DOHH2 (cell line): ENCODE data around the gene GPC6.
"Not testable (repeated sequence)": the region's sequence is repeated elsewhere in the genome, so short reads cannot be mapped to it uniquely, and the experiment has no call there.

Experiments
- H3F3A ChIP-seq: fragments of 200-600 bp; sonication (generic), shearing (Covaris generic); 2 replicates; pipeline ENCODE4 v1.6.0; 2016; ENCODE audit warnings: antibody characterized with exemption, mild to moderate bottlenecking; ENCODE audit not compliant: control insufficient read depth, insufficient read depth
- H3K27ac ChIP-seq: fragments of 200-600 bp; sonication (generic); 2 replicates; pipeline ENCODE4 v1.5.1; 2014; ENCODE audit warnings: low read depth, mild to moderate bottlenecking, low read length, moderate library complexity
- H3K27me3 ChIP-seq: fragments of 200-600 bp; sonication (generic); 2 replicates; pipeline ENCODE4 v1.6.1; 2014; ENCODE audit warnings: mild to moderate bottlenecking, low read length, mixed read lengths; ENCODE audit not compliant: control insufficient read depth
- H3K36me3 ChIP-seq: fragments of 200-600 bp; sonication (generic); 2 replicates; pipeline ENCODE4 v1.6.1; 2014; ENCODE audit warnings: mild to moderate bottlenecking, low read length, moderate library complexity, mixed read lengths; ENCODE audit not compliant: control insufficient read depth
- H3K4me1 ChIP-seq: fragments of 200-600 bp; sonication (generic); 2 replicates; pipeline ENCODE4 v1.6.1; 2014; ENCODE audit warnings: mild to moderate bottlenecking, low read length, mixed read lengths; ENCODE audit not compliant: control insufficient read depth
- H3K4me2 ChIP-seq: fragments of 200-600 bp; sonication (generic); 2 replicates; pipeline ENCODE4 v1.6.0; 2014; ENCODE audit warnings: mild to moderate bottlenecking, low read length, moderate library complexity
- H3K4me3 ChIP-seq: fragments of 200-600 bp; sonication (generic); 2 replicates; pipeline ENCODE4 v1.5.1; 2014; ENCODE audit warnings: mild to moderate bottlenecking, low read length, mixed read lengths
- H3K79me2 ChIP-seq: fragments of 200-600 bp; sonication (generic); 2 replicates; pipeline ENCODE4 v1.6.1; 2014; ENCODE audit warnings: mild to moderate bottlenecking, low read length, mixed read lengths; ENCODE audit not compliant: control insufficient read depth
- H3K9me2 ChIP-seq: fragments of 200-600 bp; sonication (generic); replicated peaks from 2 replicates; pipeline ENCODE4 v1.6.1; 2014; ENCODE audit warnings: mild to moderate bottlenecking, low read length, mixed read lengths; ENCODE audit not compliant: control insufficient read depth
- H3K9me3 ChIP-seq: fragments of 200-600 bp; sonication (generic); 2 replicates; pipeline ENCODE4 v1.6.1; 2014; ENCODE audit warnings: antibody characterized with exemption, low read length, mixed read lengths; ENCODE audit not compliant: control insufficient read depth, insufficient read depth
- H4K20me1 ChIP-seq: fragments of 200-600 bp; sonication (generic); 2 replicates; pipeline ENCODE4 v1.6.0; 2014; ENCODE audit warnings: low read depth, mild to moderate bottlenecking, antibody characterized with exemption, low read length, moderate library complexity; ENCODE audit not compliant: control insufficient read depth, insufficient read depth
- CTCF ChIP-seq: fragments of 200-600 bp; sonication (generic); IDR thresholded peaks from one replicate; pipeline ENCODE4 v1.5.1; 2014; ENCODE audit warnings: antibody characterized with exemption, mild to moderate bottlenecking, low read depth, low read length; ENCODE audit not compliant: poor library complexity, severe bottlenecking
- EZH2phosphoT487 ChIP-seq: fragments of 200-600 bp; sonication (generic); IDR thresholded peaks from 2 replicates; pipeline ENCODE4 v1.6.1; 2017; ENCODE audit warnings: borderline replicate concordance, mild to moderate bottlenecking, antibody characterized with exemption, low read length, moderate library complexity, mixed read lengths

Gene GPC6

GRCh38 chr13:94298346-94298745 is 1071.7 kb downstream of the GPC6 start:
- no peak overlapping the region for H3K4me3 ChIP-seq
- no peaks in the 10 kb centered on the region for H3F3A ChIP-seq
- H3K79me2 ChIP-seq, result no peaks in the 10 kb centered on the region
- H3K9me3 ChIP-seq, result no peaks in the 10 kb centered on the region
- H4K20me1 ChIP-seq, result no peaks in the 10 kb centered on the region
- 0 out of 2 replicates have a peak, but pooled peaks cover 3% of the 10 kb centered on the region for H3K27me3 ChIP-seq
- no peak overlapping the region for H3K4me2 ChIP-seq
- no peak overlapping the region for H3K27ac ChIP-seq
- TF ChIP-seq CTCF, result no peak
- TF ChIP-seq EZH2phosphoT487, result no peak
- H3K4me1 ChIP-seq, result no peaks in the 10 kb centered on the region
- no peaks in the 10 kb centered on the region for H3K36me3 ChIP-seq
- no peaks in the 10 kb centered on the region for H3K9me2 ChIP-seq

- TF ChIP-seq CTCF, result no peak
- TF ChIP-seq EZH2phosphoT487, result no peak
- no peaks in the 10 kb centered on the region for H3F3A ChIP-seq
- 0 out of 2 replicates have a peak, but pooled peaks cover 3% of the 10 kb centered on the region for H3K27me3 ChIP-seq
Observed at GRCh38 chr13:94300401-94300800, 1073.8 kb downstream of the GPC6 start.

GRCh38 chr13:94301487-94301886 is 1074.9 kb downstream of the GPC6 start:
- no peaks in the 10 kb centered on the region for H3K36me3 ChIP-seq
- no peak overlapping the region for H3K4me2 ChIP-seq
- H3F3A ChIP-seq, result no peaks in the 10 kb centered on the region
- 0 out of 2 replicates have a peak, but pooled peaks cover 3% of the 10 kb centered on the region for H3K27me3 ChIP-seq
- H3K4me3 ChIP-seq, result no peak overlapping the region
- H3K9me2 ChIP-seq, result no peaks in the 10 kb centered on the region
- no peaks in the 10 kb centered on the region for H3K79me2 ChIP-seq
- H3K4me1 ChIP-seq, result no peaks in the 10 kb centered on the region
- H3K9me3 ChIP-seq, result no peaks in the 10 kb centered on the region
- TF ChIP-seq CTCF (no peak), EZH2phosphoT487 (no peak)
- no peak overlapping the region for H3K27ac ChIP-seq
- no peaks in the 10 kb centered on the region for H4K20me1 ChIP-seq

More at GRCh38 chr13:94300401-94300800, 1073.8 kb downstream of the GPC6 start:
- no peaks in the 10 kb centered on the region for H3K36me3 ChIP-seq
- no peaks in the 10 kb centered on the region for H3K9me2 ChIP-seq
- H3K4me1 ChIP-seq, result no peaks in the 10 kb centered on the region
- no peaks in the 10 kb centered on the region for H3K79me2 ChIP-seq
- H3K4me3 ChIP-seq, result no peak overlapping the region
- H3K4me2 ChIP-seq, result no peak overlapping the region
- no peak overlapping the region for H3K27ac ChIP-seq
- no peaks in the 10 kb centered on the region for H3K9me3 ChIP-seq
- no peaks in the 10 kb centered on the region for H4K20me1 ChIP-seq

- not testable (repeated sequence) for H3K4me3 ChIP-seq, H3K36me3 ChIP-seq, H3F3A ChIP-seq, H3K79me2 ChIP-seq, H3K4me1 ChIP-seq, H3K27me3 ChIP-seq, H3K4me2 ChIP-seq, H3K9me3 ChIP-seq, H4K20me1 ChIP-seq, H3K9me2 ChIP-seq, H3K27ac ChIP-seq
Observed at GRCh38 chr13:94302847-94303565, 1076.4 kb downstream of the GPC6 start.
